Stimulated activated CD4-positive, alpha-beta T cell treated with anti-CD3 and anti-CD28 coated beads, Interleukin-12 subunit alpha, Interleukin-12 subunit beta, amount 100 ng/mL, for 48 hours (primary cell): Measurements from ENCODE around the gene METTL9.
"Not testable (repeated sequence)": the region's sequence is repeated elsewhere in the genome, so short reads cannot be mapped to it uniquely, and the experiment has no call there.

Experiments used
- DNase-seq, 3 donors: peaks; one replicate each; pipeline ENCODE4 v3.0.0-alpha.2; 2020; ENCODE audit warnings: low read depth in 2 of 3, low spot score in 1 of 3

The METTL9 gene

GRCh38 chr16:21634216-21634615, 34.8 kb downstream of the METTL9 start:
- no peak for DNase-seq

- DNase-seq, result not testable (repeated sequence)
Measured at GRCh38 chr16:21635694-21636093, 36.3 kb downstream of the METTL9 start.

GRCh38 chr16:21637032-21637968, 37.9 kb downstream of the METTL9 start:
- DNase-seq, result no peak

- DNase-seq, result no peak
Measured at GRCh38 chr16:21638573-21638975, 39.2 kb downstream of the METTL9 start.

GRCh38 chr16:21639493-21639892, 40.1 kb downstream of the METTL9 start:
- no peak for DNase-seq

- DNase-seq, result no peak
Measured at GRCh38 chr16:21641916-21642315, 42.5 kb downstream of the METTL9 start.

- DNase-seq, result no peak
Measured at GRCh38 chr16:21642861-21643260, 43.5 kb downstream of the METTL9 start.

GRCh38 chr16:21643785-21644184, 44.4 kb downstream of the METTL9 start:
- no peak for DNase-seq

GRCh38 chr16:21644674-21645073, 45.3 kb downstream of the METTL9 start:
- no peak for DNase-seq

GRCh38 chr16:21645261-21645721, 45.9 kb downstream of the METTL9 start:
- no peak for DNase-seq

- no peak for DNase-seq
Measured at GRCh38 chr16:21646091-21646490, 46.7 kb downstream of the METTL9 start.

GRCh38 chr16:21646721-21647561, 47.6 kb downstream of the METTL9 start:
- DNase-seq, result peak; percentile 65 to 80 (median 68)

- no peak for DNase-seq
Measured at GRCh38 chr16:21647562-21648164, 48.3 kb downstream of the METTL9 start.

GRCh38 chr16:21649826-21650406, 50.5 kb downstream of the METTL9 start:
- not testable (repeated sequence) for DNase-seq

- DNase-seq, result no peak
Measured at GRCh38 chr16:21650521-21650920, 51.1 kb downstream of the METTL9 start.

GRCh38 chr16:21651515-21651914, 52.1 kb downstream of the METTL9 start:
- no peak for DNase-seq

GRCh38 chr16:21652453-21652852, 53.1 kb downstream of the METTL9 start, which contains the start of gene IGSF6:
IGSF6 (minus strand) TSS chr16:21652608; CDS start chr16:21652598, 10 bp downstream.
- no peak for DNase-seq

- no peak for DNase-seq
Measured at GRCh38 chr16:21653571-21653970, 54.2 kb downstream of the METTL9 start.

- no peak for DNase-seq
Measured at GRCh38 chr16:21654466-21654865, 55.1 kb downstream of the METTL9 start.

- no peak for DNase-seq
Measured at GRCh38 chr16:21654881-21655280, 55.5 kb downstream of the METTL9 start.
